DND-41 (cell line): Measurements from ENCODE around the gene GOLGA3.

ENCODE experiments used
- ATAC-seq: fragments of 200-7000 bp; cut with Tn5 transposase; 3 replicates; pipeline ENCODE4 v1.9.1; 2021; ENCODE audit warnings: low read depth; ENCODE audit not compliant: insufficient read depth
- DNase-seq: peaks from one replicate; pipeline ENCODE4 v3.0.0-alpha.2; 2020
- H2AFZ ChIP-seq: 2 replicates; pipeline ENCODE4 v1.6.0; 2012; ENCODE audit warnings: low read depth, low read length
- H3K27ac ChIP-seq: 2 replicates; pipeline ENCODE4 v1.5.1; 2012; ENCODE audit warnings: low read length, inconsistent platforms
- H3K27me3 ChIP-seq: fragments of 200-600 bp; sonication (generic); 2 replicates; pipeline ENCODE4 v1.6.0; 2012; ENCODE audit warnings: low read length, mild to moderate bottlenecking, inconsistent platforms; ENCODE audit not compliant: insufficient read depth, poor library complexity
- H3K36me3 ChIP-seq: 2 replicates; pipeline ENCODE4 v1.5.1; 2012; ENCODE audit warnings: low read length, inconsistent platforms; ENCODE audit not compliant: insufficient read depth
- H3K4me1 ChIP-seq: 2 replicates; pipeline ENCODE4 v1.5.1; 2012; ENCODE audit warnings: mild to moderate bottlenecking, low read length; ENCODE audit not compliant: insufficient read depth
- H3K4me2 ChIP-seq: 2 replicates; pipeline ENCODE4 v1.6.0; 2012; ENCODE audit warnings: mild to moderate bottlenecking, moderate library complexity, low read length, inconsistent platforms; ENCODE audit not compliant: insufficient read depth
- H3K4me3 ChIP-seq, 2 experiments: fragments of 200-600 bp in 1 of 2; shearing (Covaris generic) in 1 of 2; 2 replicates each; pipeline ENCODE4 v1.5.1; 2012 to 2016; ENCODE audit warnings: inconsistent platforms in 2 of 2, low read length in 2 of 2, mild to moderate bottlenecking in 2 of 2, low read depth in 1 of 2, moderate library complexity in 1 of 2
- H3K79me2 ChIP-seq: 2 replicates; pipeline ENCODE4 v1.6.0; 2012; ENCODE audit warnings: low read length, inconsistent platforms; ENCODE audit not compliant: insufficient read depth
- H3K9ac ChIP-seq: 2 replicates; pipeline ENCODE4 v1.6.0; 2012; ENCODE audit warnings: low read depth, mild to moderate bottlenecking, inconsistent platforms, low read length, moderate library complexity
- H3K9me3 ChIP-seq: 2 replicates; pipeline ENCODE4 v1.5.1; 2012; ENCODE audit warnings: low read length, moderate library complexity, mild to moderate bottlenecking, inconsistent platforms; ENCODE audit not compliant: insufficient read depth, severe bottlenecking
- H4K20me1 ChIP-seq: 2 replicates; pipeline ENCODE4 v1.6.0; 2012; ENCODE audit warnings: low read length; ENCODE audit not compliant: insufficient read depth
- CTCF ChIP-seq: IDR thresholded peaks from 2 replicates; pipeline ENCODE4 v1.5.1; 2012; ENCODE audit warnings: borderline replicate concordance, low read length, moderate library complexity, mild to moderate bottlenecking; ENCODE audit not compliant: poor library complexity, severe bottlenecking; ENCODE audit errors: extremely low read depth
- EZH2 ChIP-seq: IDR thresholded peaks from 3 replicates; pipeline ENCODE4 v1.6.1; 2012; ENCODE audit warnings: borderline replicate concordance, low read depth, mild to moderate bottlenecking, moderate library complexity, low read length, inconsistent platforms; ENCODE audit not compliant: severe bottlenecking

The GOLGA3 gene

GRCh38 chr12:132736913-132737312, 91.8 kb downstream of the GOLGA3 start:
- H4K20me1 ChIP-seq, result peaks cover 39% of the 10 kb centered on the region; the same call in 1 of the 2 replicates

GRCh38 chr12:132736378-132736777, 92.3 kb downstream of the GOLGA3 start:
- Histone ChIP-seq H3K79me2 (peaks cover 14% of the 10 kb centered on the region; the same call in 1 of the 2 replicates), H2AFZ (no peak overlapping the region), H3K4me2 (no peak overlapping the region), H3K4me3 (no peak overlapping the region), H3K9ac (no peak overlapping the region), H3K4me1 (no peaks in the 10 kb centered on the region), H4K20me1 (peaks cover 39% of the 10 kb centered on the region; the same call in 1 of the 2 replicates), H3K36me3 (peaks cover 95% of the 10 kb centered on the region), H3K27ac (no peak overlapping the region), H3K27me3 (no peaks in the 10 kb centered on the region), H3K9me3 (no peaks in the 10 kb centered on the region)
- DNase-seq (no peak), ATAC-seq (no peak)
- TF ChIP-seq CTCF (no peak), EZH2 (no peak)

More at GRCh38 chr12:132736913-132737312, 91.8 kb downstream of the GOLGA3 start:
- no peak overlapping the region for H3K9ac ChIP-seq
- H3K27ac ChIP-seq, result no peak overlapping the region
- no peak for DNase-seq
- no peak overlapping the region for H2AFZ ChIP-seq
- no peaks in the 10 kb centered on the region for H3K9me3 ChIP-seq
- no peak overlapping the region for H3K4me2 ChIP-seq
- peak; percentile 32; the same call in 1 of the 3 replicates for ATAC-seq
- no peak overlapping the region for H3K4me3 ChIP-seq
- TF ChIP-seq CTCF (no peak), EZH2 (no peak)
- H3K27me3 ChIP-seq, result no peaks in the 10 kb centered on the region
- peaks cover 14% of the 10 kb centered on the region; the same call in 1 of the 2 replicates for H3K79me2 ChIP-seq
- H3K36me3 ChIP-seq, result peaks cover 95% of the 10 kb centered on the region
- no peaks in the 10 kb centered on the region for H3K4me1 ChIP-seq

GRCh38 chr12:132735496-132735895, 93.2 kb downstream of the GOLGA3 start:
- TF ChIP-seq EZH2 (no peak), CTCF (no peak)
- H3K36me3 ChIP-seq, result peaks cover 95% of the 10 kb centered on the region
- H3K4me3 ChIP-seq, result no peak overlapping the region
- H3K27ac ChIP-seq, result no peak overlapping the region
- H3K27me3 ChIP-seq, result no peaks in the 10 kb centered on the region
- H3K9me3 ChIP-seq, result no peaks in the 10 kb centered on the region
- H3K9ac ChIP-seq, result no peak overlapping the region
- ATAC-seq (no peak), DNase-seq (no peak)
- peaks cover 8% of the 10 kb centered on the region; the same call in 1 of the 2 replicates for H3K79me2 ChIP-seq
- no peak overlapping the region for H2AFZ ChIP-seq
- H4K20me1 ChIP-seq, result peaks cover 35% of the 10 kb centered on the region; the same call in 1 of the 2 replicates
- no peaks in the 10 kb centered on the region for H3K4me1 ChIP-seq
- H3K4me2 ChIP-seq, result no peak overlapping the region

- TF ChIP-seq EZH2 (no peak), CTCF (no peak)
- no peaks in the 10 kb centered on the region for H3K9me3 ChIP-seq
- H3K36me3 ChIP-seq, result peaks cover 93% of the 10 kb centered on the region
- H3K4me2 ChIP-seq, result no peak overlapping the region
- ATAC-seq (no peak), DNase-seq (no peak)
- H3K79me2 ChIP-seq, result peaks cover under 1% of the 10 kb centered on the region; the same call in 1 of the 2 replicates
- no peak overlapping the region for H3K27ac ChIP-seq
- no peak overlapping the region for H3K9ac ChIP-seq
- H2AFZ ChIP-seq, result no peak overlapping the region
- H4K20me1 ChIP-seq, result peaks cover 33% of the 10 kb centered on the region; the same call in 1 of the 2 replicates
- no peak overlapping the region for H3K4me3 ChIP-seq
- no peaks in the 10 kb centered on the region for H3K27me3 ChIP-seq
- H3K4me1 ChIP-seq, result no peaks in the 10 kb centered on the region
Observed at GRCh38 chr12:132734206-132734605, 94.5 kb downstream of the GOLGA3 start.
